Mesenchymal stem cell (in vitro differentiated cells and primary cell): ENCODE results near the gene ACAD8.
"Not testable (repeated sequence)": the region's sequence is repeated elsewhere in the genome, so short reads cannot be mapped to it uniquely, and the experiment has no call there.

Experiments
- DNase-seq: peaks from one replicate; pipeline ENCODE4 v3.0.0-alpha.2; 2013
- H2AFZ ChIP-seq: one replicate; pipeline ENCODE4 v1.6.1; 2013; ENCODE audit warnings: low read depth, mild to moderate bottlenecking, control low read depth, inconsistent platforms, low read length, moderate library complexity
- H2AK5ac ChIP-seq: 2 replicates; pipeline ENCODE4 v1.6.1; 2013; ENCODE audit warnings: low read length, moderate library complexity, mild to moderate bottlenecking, inconsistent platforms; ENCODE audit not compliant: severe bottlenecking
- H2BK120ac ChIP-seq: one replicate; pipeline ENCODE4 v1.6.1; 2013; ENCODE audit warnings: low read depth, mild to moderate bottlenecking, inconsistent platforms, low read length, moderate library complexity
- H2BK12ac ChIP-seq, 2 experiments: one replicate each; pipeline ENCODE4 v1.6.1; 2013; ENCODE audit warnings: inconsistent platforms in 2 of 2, low read length in 2 of 2, mild to moderate bottlenecking in 2 of 2, moderate library complexity in 2 of 2, control low read depth in 1 of 2
- H2BK15ac ChIP-seq: one replicate; pipeline ENCODE4 v1.6.1; 2013; ENCODE audit warnings: mild to moderate bottlenecking, low read depth, inconsistent platforms; ENCODE audit not compliant: poor library complexity, severe bottlenecking
- H2BK5ac ChIP-seq: 2 replicates; pipeline ENCODE4 v1.6.1; 2013; ENCODE audit warnings: low read depth, mild to moderate bottlenecking, low read length, control low read depth, inconsistent platforms; ENCODE audit not compliant: poor library complexity, severe bottlenecking
- H3K14ac ChIP-seq, 2 experiments: one replicate each; pipeline ENCODE4 v1.6.1; 2013; ENCODE audit warnings: inconsistent platforms in 2 of 2, low read length in 2 of 2, control low read depth in 1 of 2, mild to moderate bottlenecking in 1 of 2, moderate library complexity in 1 of 2
- H3K18ac ChIP-seq, 2 experiments: one replicate each; pipeline ENCODE4 v1.6.1; 2013; ENCODE audit warnings: inconsistent platforms in 2 of 2, low read length in 2 of 2, control low read depth in 1 of 2, low read depth in 1 of 2, mild to moderate bottlenecking in 1 of 2
- H3K23ac ChIP-seq, 2 experiments: one replicate each; pipeline ENCODE4 v1.6.1; 2013; ENCODE audit warnings: inconsistent platforms in 2 of 2, low read length in 2 of 2, mild to moderate bottlenecking in 2 of 2, moderate library complexity in 2 of 2, control low read depth in 1 of 2
- H3K27ac ChIP-seq: 2 replicates; pipeline ENCODE4 v1.5.1; 2013; ENCODE audit warnings: mild to moderate bottlenecking, moderate library complexity, low read length, control low read depth, inconsistent platforms; ENCODE audit not compliant: poor library complexity, severe bottlenecking
- H3K27me3 ChIP-seq, 2 experiments: 2 replicates each; pipeline versions ENCODE4 v1.6.1 to v1.7.0; 2013; ENCODE audit warnings: low read length in 2 of 2, mild to moderate bottlenecking in 2 of 2, moderate library complexity in 2 of 2, control low read depth in 1 of 2, inconsistent platforms in 1 of 2; ENCODE audit not compliant: control insufficient read depth in 1 of 2, insufficient read depth in 1 of 2
- H3K36me3 ChIP-seq, 2 experiments: 2 replicates each; pipeline versions ENCODE4 v1.6.1 to v1.7.0; 2013; ENCODE audit warnings: low read length in 2 of 2, control low read depth in 1 of 2, inconsistent platforms in 1 of 2, low read depth in 1 of 2, mild to moderate bottlenecking in 1 of 2; ENCODE audit not compliant: insufficient read depth in 2 of 2, control insufficient read depth in 1 of 2
- H3K4ac ChIP-seq, 2 experiments: one replicate each; pipeline ENCODE4 v1.6.1; 2013; ENCODE audit warnings: inconsistent platforms in 2 of 2, low read length in 2 of 2, mild to moderate bottlenecking in 2 of 2, moderate library complexity in 2 of 2, control low read depth in 1 of 2, low read depth in 1 of 2
- H3K4me1 ChIP-seq: 2 replicates; pipeline ENCODE4 v1.6.1; 2013; ENCODE audit warnings: low read depth, low read length, control low read depth; ENCODE audit not compliant: control insufficient read depth, insufficient read depth
- H3K4me2 ChIP-seq: 2 replicates; pipeline ENCODE4 v1.6.1; 2013; ENCODE audit warnings: low read length, mild to moderate bottlenecking, inconsistent platforms; ENCODE audit not compliant: poor library complexity, severe bottlenecking
- H3K4me3 ChIP-seq, 2 experiments: 2 replicates each; pipeline versions ENCODE4 v1.5.1 to v1.7.0; 2013; ENCODE audit warnings: low read length in 2 of 2, mild to moderate bottlenecking in 2 of 2, control low read depth in 1 of 2, low read depth in 1 of 2; ENCODE audit not compliant: insufficient read depth in 1 of 2
- H3K79me1 ChIP-seq: replicated peaks from 2 replicates; pipeline ENCODE4 v1.6.1; 2013; ENCODE audit warnings: mild to moderate bottlenecking, control low read depth, low read length, inconsistent platforms; ENCODE audit not compliant: poor library complexity, severe bottlenecking
- H3K9ac ChIP-seq: 2 replicates; pipeline ENCODE4 v1.7.0; 2013; ENCODE audit warnings: mild to moderate bottlenecking, low read length, moderate library complexity
- H3K9me3 ChIP-seq: 2 replicates; pipeline ENCODE4 v1.7.0; 2013; ENCODE audit warnings: mild to moderate bottlenecking, low read length; ENCODE audit not compliant: control insufficient read depth
- H4K8ac ChIP-seq: one replicate; pipeline ENCODE4 v1.6.1; 2013; ENCODE audit warnings: inconsistent platforms, mild to moderate bottlenecking, low read length, moderate library complexity
- H4K91ac ChIP-seq: one replicate; pipeline ENCODE4 v1.6.1; 2013; ENCODE audit warnings: mild to moderate bottlenecking, low read length, inconsistent platforms
- WGBS: methylation state at CpG from one replicate; pipeline ENCODE4 v1.1.7; 2013; ENCODE audit warnings: mixed read lengths; 5-methylcytosine and 5-hydroxymethylcytosine counted together

The ACAD8 gene

GRCh38 chr11:134282121-134283045 is 29.0 kb downstream of the ACAD8 start:
- Histone ChIP-seq H4K8ac (no peak overlapping the region), H3K4me3 (no peak overlapping the region), H2BK5ac (no peak overlapping the region), H2BK120ac (no peak overlapping the region), H3K4ac (no peak overlapping the region), H3K36me3 (no peaks in the 10 kb centered on the region), H3K27ac (no peak overlapping the region), H4K91ac (no peak overlapping the region), H3K27me3 (peaks cover 14 to 31% of the 10 kb centered on the region in 2 experiments), H2AK5ac (no peak overlapping the region), H3K23ac (no peak overlapping the region), H2BK12ac (no peak overlapping the region), H3K9ac (no peak overlapping the region), H2AFZ (no peak overlapping the region), H3K14ac (no peak overlapping the region), H3K4me1 (no peaks in the 10 kb centered on the region), H3K18ac (no peak overlapping the region), H2BK15ac (no peak overlapping the region), H3K79me1 (no peaks in the 10 kb centered on the region), H3K9me3 (no peaks in the 10 kb centered on the region), H3K4me2 (no peak overlapping the region)
- 91% methylated on average over 22 of the region's 22 CpGs for WGBS
- no peak for DNase-seq

- H2AFZ ChIP-seq = no peak overlapping the region
- H3K9me3 ChIP-seq = no peaks in the 10 kb centered on the region
- H3K27me3 ChIP-seq = peaks cover 1 to 25% of the 10 kb centered on the region in 2 experiments
- H3K4ac ChIP-seq = no peak overlapping the region
- H2AK5ac ChIP-seq = no peak overlapping the region
- H3K4me3 ChIP-seq = no peak overlapping the region
- H2BK12ac ChIP-seq = no peak overlapping the region
- H4K91ac ChIP-seq = no peak overlapping the region
- no peak overlapping the region for H3K9ac ChIP-seq
- H3K27ac ChIP-seq = no peak overlapping the region
- H3K18ac ChIP-seq = no peak overlapping the region
- H3K36me3 ChIP-seq = no peaks in the 10 kb centered on the region
- DNase-seq = no peak
- no peak overlapping the region for H4K8ac ChIP-seq
- no peak overlapping the region for H2BK5ac ChIP-seq
- H2BK120ac ChIP-seq = no peak overlapping the region
- H3K79me1 ChIP-seq = no peaks in the 10 kb centered on the region
- no peaks in the 10 kb centered on the region for H3K4me1 ChIP-seq
- 89% methylated on average over 16 of the region's 16 CpGs for WGBS
- no peak overlapping the region for H3K4me2 ChIP-seq
- no peak overlapping the region for H2BK15ac ChIP-seq
- H3K14ac ChIP-seq = no peak overlapping the region
- no peak overlapping the region for H3K23ac ChIP-seq
These were observed 30.3 kb downstream of the ACAD8 start for GRCh38 chr11:134283461-134284230.

- H3K27ac ChIP-seq, H3K4ac ChIP-seq, H4K8ac ChIP-seq, H2BK5ac ChIP-seq, H3K79me1 ChIP-seq, H3K18ac ChIP-seq, H2AFZ ChIP-seq, H3K4me1 ChIP-seq, H3K4me2 ChIP-seq, H2BK12ac ChIP-seq, H2BK15ac ChIP-seq, H3K36me3 ChIP-seq, DNase-seq, H3K9me3 ChIP-seq, H2BK120ac ChIP-seq, H3K23ac ChIP-seq, H2AK5ac ChIP-seq, H3K4me3 ChIP-seq, H3K9ac ChIP-seq, H4K91ac ChIP-seq, H3K14ac ChIP-seq: not testable (repeated sequence)
- peaks cover 0 to 27% of the 10 kb centered on the region in 2 experiments for H3K27me3 ChIP-seq
- WGBS = 85% methylated on average over 5 of the region's 5 CpGs
These were observed 31.0 kb downstream of the ACAD8 start for GRCh38 chr11:134284349-134284748.

GRCh38 chr11:134287561-134287960 is 34.2 kb downstream of the ACAD8 start:
- H3K18ac ChIP-seq = no peak overlapping the region
- H3K27ac ChIP-seq = no peak overlapping the region
- H3K4me3 ChIP-seq = no peak overlapping the region
- H3K14ac ChIP-seq = no peak overlapping the region
- no peak overlapping the region for H2BK15ac ChIP-seq
- H3K4me2 ChIP-seq = no peak overlapping the region
- no peaks in the 10 kb centered on the region for H3K4me1 ChIP-seq
- no peak overlapping the region for H2BK120ac ChIP-seq
- H2BK5ac ChIP-seq = no peak overlapping the region
- H3K4ac ChIP-seq = no peak overlapping the region
- H2AFZ ChIP-seq = no peak overlapping the region
- DNase-seq = no peak
- no peaks in the 10 kb centered on the region for H3K79me1 ChIP-seq
- no peak overlapping the region for H3K23ac ChIP-seq
- H4K8ac ChIP-seq = no peak overlapping the region
- H3K36me3 ChIP-seq = no peaks in the 10 kb centered on the region
- H4K91ac ChIP-seq = no peak overlapping the region
- WGBS = 96% methylated on average over 12 of the region's 12 CpGs
- H3K9me3 ChIP-seq = no peaks in the 10 kb centered on the region
- H2BK12ac ChIP-seq = no peak overlapping the region
- H2AK5ac ChIP-seq = no peak overlapping the region
- peaks cover 0 to 32% of the 10 kb centered on the region in 2 experiments for H3K27me3 ChIP-seq
- no peak overlapping the region for H3K9ac ChIP-seq
